HepG2 (cell line): ENCODE results near the gene SRCIN1. TPM values are rescaled to one million over a fixed set of nuclear protein-coding genes. Genes with fewer than 3 reads are reported as not detected.

Experiments
- DNMT3B ChIP-seq: conservative IDR thresholded peaks from 2 replicates; pipeline ENCODE4 v1.6.1; 2016; ENCODE audit warnings: missing biosample characterization, control low read depth
- FLYWCH1 ChIP-seq: sonication (generic); formaldehyde crosslinking; IDR thresholded peaks from 2 replicates; pipeline ENCODE4 v1.8.1; 2023; ENCODE audit warnings: mild to moderate bottlenecking, missing genetic modification reagents
- GABPB1 ChIP-seq: IDR thresholded peaks from 2 replicates; pipeline ENCODE4 v1.6.1; 2016; ENCODE audit warnings: mild to moderate bottlenecking, missing genetic modification reagents, moderate library complexity, missing compliant biosample characterization
- GATAD2A ChIP-seq: IDR thresholded peaks from 2 replicates; pipeline ENCODE4 v1.6.1; 2016
- IRF2 ChIP-seq: IDR thresholded peaks from 2 replicates; pipeline ENCODE4 v1.6.1; 2018; ENCODE audit warnings: missing genetic modification reagents, missing compliant biosample characterization
- KDM1A ChIP-seq: IDR thresholded peaks from 2 replicates; pipeline ENCODE4 v1.6.1; 2016; ENCODE audit warnings: missing compliant biosample characterization
- PHB2 ChIP-seq: fragments of 450-650 bp; IDR thresholded peaks from 2 replicates; pipeline ENCODE4 v1.6.1; 2018; ENCODE audit not compliant: partially characterized antibody
- PPARG ChIP-seq: conservative IDR thresholded peaks from 2 replicates; pipeline ENCODE4 v1.6.1; 2016; ENCODE audit warnings: missing biosample characterization, missing genetic modification reagents
- SNRNP70 ChIP-seq: fragments of 200-400 bp; formaldehyde crosslinking; IDR thresholded peaks from 2 replicates; pipeline ENCODE4 v1.6.1; 2017; ENCODE audit warnings: mild to moderate bottlenecking, low read depth, low read length, moderate library complexity
- TBX2 ChIP-seq: sonication (generic); formaldehyde crosslinking; IDR thresholded peaks from 2 replicates; pipeline ENCODE4 v1.5.0; 2020; ENCODE audit warnings: missing genetic modification reagents, mild to moderate bottlenecking, borderline replicate concordance
- TGIF2 ChIP-seq: IDR thresholded peaks from 2 replicates; pipeline ENCODE4 v1.6.1; 2016; ENCODE audit warnings: control low read depth, missing compliant biosample characterization
- TOPORS ChIP-seq: sonication (generic); formaldehyde crosslinking; IDR thresholded peaks from 2 replicates; pipeline ENCODE4 v1.8.0; 2023; ENCODE audit warnings: mild to moderate bottlenecking, missing genetic modification reagents
- TRIM24 ChIP-seq: sonication (generic); formaldehyde crosslinking; IDR thresholded peaks from 2 replicates; pipeline ENCODE4 v1.8.0; 2022; ENCODE audit warnings: mild to moderate bottlenecking, missing genetic modification reagents
- U2AF1 ChIP-seq: fragments of 200-400 bp; formaldehyde crosslinking; optimal IDR thresholded peaks from 2 replicates; pipeline ENCODE3; 2017; ENCODE audit warnings: mild to moderate bottlenecking, low read depth, low read length
- ZFP37 ChIP-seq: sonication (generic); formaldehyde crosslinking; IDR thresholded peaks from 2 replicates; pipeline ENCODE4 v1.4.0; 2020; ENCODE audit warnings: missing genetic modification reagents, borderline replicate concordance
- ZFYVE20 ChIP-seq: sonication (generic); formaldehyde crosslinking; IDR thresholded peaks from 2 replicates; pipeline ENCODE4 v1.8.0; 2023; ENCODE audit warnings: low read depth, mild to moderate bottlenecking, moderate library complexity, missing genetic modification reagents, borderline replicate concordance
- ZIK1 ChIP-seq: sonication (generic); formaldehyde crosslinking; IDR thresholded peaks from 2 replicates; pipeline ENCODE4 v1.5.0; 2020; ENCODE audit warnings: mild to moderate bottlenecking, low read depth, missing genetic modification reagents, borderline replicate concordance
- ZMYM2 ChIP-seq: sonication (generic); formaldehyde crosslinking; IDR thresholded peaks from 2 replicates; pipeline ENCODE4 v1.8.0; 2022; ENCODE audit warnings: mild to moderate bottlenecking, missing genetic modification reagents
- ZNF230 ChIP-seq: sonication (generic); formaldehyde crosslinking; IDR thresholded peaks from 2 replicates; pipeline ENCODE4 v1.4.0; 2020; ENCODE audit warnings: mild to moderate bottlenecking, missing genetic modification reagents
- ZNF451 ChIP-seq: sonication (generic); formaldehyde crosslinking; IDR thresholded peaks from 2 replicates; pipeline ENCODE4 v1.5.0; 2020; ENCODE audit warnings: mild to moderate bottlenecking, missing genetic modification reagents
- ZNF510 ChIP-seq: sonication (generic); formaldehyde crosslinking; IDR thresholded peaks from 2 replicates; pipeline ENCODE4 v1.4.0; 2020; ENCODE audit warnings: low read depth, mild to moderate bottlenecking, missing genetic modification reagents
- ZNF629 ChIP-seq: sonication (generic); formaldehyde crosslinking; conservative IDR thresholded peaks from 2 replicates; pipeline ENCODE4 v1.5.0; 2020; ENCODE audit warnings: missing genetic modification reagents
- polyA plus RNA-seq, 8 experiments: library from polyadenylated mRNA; depleted of rRNA in 3 of 8; stranded (reverse) in 7 of 8; unstranded in 1 of 8; fragments of >200 nt; fragmentation: Illumina TruSeq in 4 of 8; extraction: Trizol in 4 of 8; gene quantifications; 2 replicates each; pipeline versions ENCODE4 v1.2.1 to v1.2.3, GENCODE V29; 2011 to 2016; ENCODE audit warnings: low read depth in 4 of 8, missing spikeins in 1 of 8, mixed read lengths in 1 of 8; ENCODE audit not compliant: insufficient read depth in 1 of 8
- total RNA-seq, 5 experiments: library from RNA; depleted of rRNA; stranded (reverse); fragments of >200 nt; fragmentation: Illumina TruSeq; extraction: Trizol; gene quantifications; 2 replicates each; pipeline ENCODE4 v1.2.3, GENCODE V29; 2016; ENCODE audit warnings: low read depth in 1 of 5
- TF ChIP-seq, protein P1 (sequence below): sonication (generic); formaldehyde crosslinking; IDR thresholded peaks from 2 replicates; pipeline ENCODE4 v1.8.0; 2022; ENCODE audit warnings: mild to moderate bottlenecking, missing genetic modification reagents, borderline replicate concordance
- TF ChIP-seq, protein P2 (sequence below): IDR thresholded peaks from 2 replicates; pipeline ENCODE4 v1.6.1; 2012; ENCODE audit warnings: inconsistent platforms
- TF ChIP-seq, protein P3 (sequence below): sonication (generic); formaldehyde crosslinking; IDR thresholded peaks from 2 replicates; pipeline ENCODE4 v1.5.0; 2020; ENCODE audit warnings: missing genetic modification reagents
- TF ChIP-seq, protein P4 (sequence below): IDR thresholded peaks from 2 replicates; pipeline ENCODE4 v1.6.1; 2016; ENCODE audit warnings: missing genetic modification reagents, missing compliant biosample characterization
- TF ChIP-seq, protein P5 (sequence below): sonication (generic); formaldehyde crosslinking; IDR thresholded peaks from 2 replicates; pipeline ENCODE4 v1.5.1; 2020; ENCODE audit warnings: missing genetic modification reagents, mild to moderate bottlenecking, borderline replicate concordance

Gene SRCIN1
- total and polyA plus RNA-seq, 2 of the 13 experiments (the other 11 are each of a cell fraction or from before 2014, with no cell fraction given), result 1.2 to 9.6 TPM

DNA sequence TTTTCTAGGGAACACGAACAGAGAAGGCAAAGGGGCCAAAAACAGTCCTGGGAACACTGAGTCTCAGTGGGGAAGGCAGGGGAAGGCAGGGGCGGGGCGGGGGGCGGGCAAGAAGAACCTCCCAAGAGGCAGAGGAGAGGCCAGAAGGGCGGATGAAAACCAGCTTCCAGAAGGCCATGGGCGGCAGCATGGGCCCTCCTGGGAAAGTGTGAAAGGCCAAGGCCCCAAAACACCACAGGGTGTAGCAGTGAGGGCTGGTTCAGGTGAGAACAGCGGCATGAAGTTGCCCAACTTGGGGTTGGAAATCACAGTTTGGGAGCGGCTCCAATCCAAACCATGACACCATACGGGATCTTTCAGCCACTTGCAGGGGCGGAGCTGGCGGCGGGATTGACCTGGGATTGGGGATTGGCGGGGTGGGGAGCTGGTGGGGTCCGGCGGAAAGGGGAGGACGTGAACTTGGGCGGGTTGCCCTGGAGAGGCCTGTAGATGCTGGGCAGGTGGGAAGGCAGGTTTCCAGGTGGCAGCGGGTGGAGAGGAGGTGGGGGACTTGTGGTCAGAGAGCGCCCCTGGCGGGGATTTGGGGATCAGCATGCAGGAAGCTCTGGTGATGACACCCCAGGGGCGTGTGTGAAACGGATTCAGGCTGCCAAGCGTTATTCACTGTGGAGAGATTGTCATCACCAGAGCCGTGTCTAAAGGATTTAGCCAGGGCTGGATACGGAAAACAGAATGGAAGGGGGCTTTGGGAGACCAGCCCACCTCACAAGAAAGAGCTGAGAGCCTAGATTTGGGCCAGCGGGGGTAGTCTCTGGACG is 96.6 kb downstream of the SRCIN1 start (continued):
- TF ChIP-seq GATAD2A (0 out of 2 replicates have a peak, but pooled peaks have one; percentile 27), U2AF1 (no peak), IRF2 (no peak), ZFP37 (CRISPR knock-in tag) (no peak), PPARG (no peak), ZNF629 (CRISPR knock-in tag) (no peak), ZMYM2 (CRISPR knock-in tag) (no peak), ZNF510 (CRISPR knock-in tag) (no peak), GABPB1 (CRISPR knock-in tag) (peak; percentile 36), DNMT3B (no peak), ZIK1 (CRISPR knock-in tag) (0 out of 2 replicates have a peak, but pooled peaks have one; percentile 30), SNRNP70 (no peak), TBX2 (peak; percentile 41; the same call in 1 of the 2 replicates), PHB2 (no peak), TOPORS (no peak), ZFYVE20 (CRISPR knock-in tag) (no peak), ZNF451 (CRISPR knock-in tag) (no peak), TRIM24 (CRISPR knock-in tag) (no peak), ZNF230 (CRISPR knock-in tag) (0 out of 2 replicates have a peak, but pooled peaks have one; percentile 12), TGIF2 (CRISPR knock-in tag) (no peak), FLYWCH1 (CRISPR knock-in tag) (no peak), KDM1A (CRISPR knock-in tag) (no peak)
- TF ChIP-seq, protein P1, sequence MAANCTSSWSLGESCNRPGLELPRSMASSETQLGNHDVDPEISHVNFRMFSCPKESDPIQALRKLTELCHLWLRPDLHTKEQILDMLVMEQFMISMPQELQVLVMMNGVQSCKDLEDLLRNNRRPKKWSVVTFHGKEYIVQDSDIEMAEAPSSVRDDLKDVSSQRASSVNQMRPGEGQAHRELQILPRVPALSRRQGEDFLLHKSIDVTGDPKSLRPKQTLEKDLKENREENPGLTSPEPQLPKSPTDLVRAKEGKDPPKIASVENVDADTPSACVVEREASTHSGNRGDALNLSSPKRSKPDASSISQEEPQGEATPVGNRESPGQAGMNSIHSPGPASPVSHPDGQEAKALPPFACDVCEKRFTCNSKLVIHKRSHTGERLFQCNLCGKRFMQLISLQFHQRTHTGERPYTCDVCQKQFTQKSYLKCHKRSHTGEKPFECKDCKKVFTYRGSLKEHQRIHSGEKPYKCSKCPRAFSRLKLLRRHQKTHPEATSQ, result no peak
- TF ChIP-seq, protein P2, sequence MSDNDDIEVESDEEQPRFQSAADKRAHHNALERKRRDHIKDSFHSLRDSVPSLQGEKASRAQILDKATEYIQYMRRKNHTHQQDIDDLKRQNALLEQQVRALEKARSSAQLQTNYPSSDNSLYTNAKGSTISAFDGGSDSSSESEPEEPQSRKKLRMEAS, result no peak
- TF ChIP-seq, protein P3, sequence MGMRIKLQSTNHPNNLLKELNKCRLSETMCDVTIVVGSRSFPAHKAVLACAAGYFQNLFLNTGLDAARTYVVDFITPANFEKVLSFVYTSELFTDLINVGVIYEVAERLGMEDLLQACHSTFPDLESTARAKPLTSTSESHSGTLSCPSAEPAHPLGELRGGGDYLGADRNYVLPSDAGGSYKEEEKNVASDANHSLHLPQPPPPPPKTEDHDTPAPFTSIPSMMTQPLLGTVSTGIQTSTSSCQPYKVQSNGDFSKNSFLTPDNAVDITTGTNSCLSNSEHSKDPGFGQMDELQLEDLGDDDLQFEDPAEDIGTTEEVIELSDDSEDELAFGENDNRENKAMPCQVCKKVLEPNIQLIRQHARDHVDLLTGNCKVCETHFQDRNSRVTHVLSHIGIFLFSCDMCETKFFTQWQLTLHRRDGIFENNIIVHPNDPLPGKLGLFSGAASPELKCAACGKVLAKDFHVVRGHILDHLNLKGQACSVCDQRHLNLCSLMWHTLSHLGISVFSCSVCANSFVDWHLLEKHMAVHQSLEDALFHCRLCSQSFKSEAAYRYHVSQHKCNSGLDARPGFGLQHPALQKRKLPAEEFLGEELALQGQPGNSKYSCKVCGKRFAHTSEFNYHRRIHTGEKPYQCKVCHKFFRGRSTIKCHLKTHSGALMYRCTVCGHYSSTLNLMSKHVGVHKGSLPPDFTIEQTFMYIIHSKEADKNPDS (CRISPR knock-in tag), result peak; percentile 40; the same call in 1 of the 2 replicates
- TF ChIP-seq, protein P4, sequence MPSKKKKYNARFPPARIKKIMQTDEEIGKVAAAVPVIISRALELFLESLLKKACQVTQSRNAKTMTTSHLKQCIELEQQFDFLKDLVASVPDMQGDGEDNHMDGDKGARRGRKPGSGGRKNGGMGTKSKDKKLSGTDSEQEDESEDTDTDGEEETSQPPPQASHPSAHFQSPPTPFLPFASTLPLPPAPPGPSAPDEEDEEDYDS (CRISPR knock-in tag), result 0 out of 2 replicates have a peak, but pooled peaks have one; percentile 16
- TF ChIP-seq, protein P5, sequence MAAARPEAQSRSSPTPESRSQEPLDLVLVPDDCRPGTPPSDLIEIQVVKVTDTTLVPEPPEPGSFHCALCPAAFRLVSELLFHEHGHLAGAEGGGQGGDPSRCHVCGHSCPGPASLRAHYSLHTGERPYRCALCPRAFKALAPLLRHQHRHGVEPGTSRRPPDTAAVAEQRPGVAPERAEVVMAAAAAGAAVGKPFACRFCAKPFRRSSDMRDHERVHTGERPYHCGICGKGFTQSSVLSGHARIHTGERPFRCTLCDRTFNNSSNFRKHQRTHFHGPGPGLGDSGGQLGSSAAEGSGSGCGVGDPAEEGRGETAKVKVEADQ (CRISPR knock-in tag), result no peak
